OCI-LY3 (cell line): ENCODE measurements around the gene RAB25.
A peak's percentile ranks its signal among the peaks of the same experiment; 100 is the strongest.

Source experiments
- H2AFZ ChIP-seq: fragments of 200-600, 300-600 bp; shearing (Covaris generic); 2 replicates; pipeline ENCODE4 v1.6.0; 2014; ENCODE audit warnings: antibody characterized with exemption, low read depth, low read length
- H3K27ac ChIP-seq: fragments of 200-600, 300-600 bp; sonication (generic); 2 replicates; pipeline ENCODE4 v1.5.1; 2014; ENCODE audit warnings: mild to moderate bottlenecking, low read length, moderate library complexity, mixed read lengths
- H3K27me3 ChIP-seq: fragments of 200-600, 300-600 bp; sonication (generic); 2 replicates; pipeline ENCODE4 v1.6.1; 2014; ENCODE audit warnings: low read depth, low read length, mixed read lengths
- H3K36me3 ChIP-seq: fragments of 200-600, 300-600 bp; sonication (generic); replicated peaks from 2 replicates; pipeline ENCODE3; 2014; ENCODE audit warnings: low read depth, low read length, mixed read lengths
- H3K4me1 ChIP-seq: fragments of 300-600, 200-600 bp; sonication (generic); 2 replicates; pipeline ENCODE4 v1.6.1; 2014; ENCODE audit warnings: low read length, mixed read lengths
- H3K4me2 ChIP-seq: fragments of 200-600, 300-600 bp; sonication (generic); 2 replicates; pipeline ENCODE4 v1.6.1; 2014; ENCODE audit warnings: low read length, mixed read lengths
- H3K4me3 ChIP-seq: fragments of 300-600, 200-600 bp; sonication (generic); 2 replicates; pipeline ENCODE4 v1.5.1; 2014; ENCODE audit warnings: antibody characterized with exemption, mild to moderate bottlenecking, low read length, moderate library complexity
- H3K79me2 ChIP-seq: fragments of 300-600, 200-600 bp; shearing (Covaris generic); 2 replicates; pipeline ENCODE4 v1.6.1; 2014; ENCODE audit warnings: mild to moderate bottlenecking, low read length, mixed read lengths
- H3K9ac ChIP-seq: fragments of 300-600, 200-600 bp; shearing (Covaris generic); 2 replicates; pipeline ENCODE4 v1.6.0; 2014; ENCODE audit warnings: mild to moderate bottlenecking, low read length, moderate library complexity
- H3K9me3 ChIP-seq: fragments of 200-600, 300-600 bp; shearing (Covaris generic); 2 replicates; pipeline ENCODE4 v1.6.1; 2014; ENCODE audit warnings: low read length, mixed read lengths; ENCODE audit not compliant: insufficient read depth
- H4K20me1 ChIP-seq: fragments of 200-600, 300-600 bp; sonication (generic); 2 replicates; pipeline ENCODE4 v1.6.1; 2016; ENCODE audit warnings: low read length, mixed read lengths; ENCODE audit not compliant: insufficient read depth
- CTCF ChIP-seq: fragments of 200-600, 300-600 bp; sonication (generic); IDR thresholded peaks from 2 replicates; pipeline ENCODE4 v1.5.1; 2014; ENCODE audit warnings: antibody characterized with exemption, low read length, low read depth
- EZH2phosphoT487 ChIP-seq: fragments of 200-600 bp; shearing (Covaris generic); IDR thresholded peaks from 2 replicates; pipeline ENCODE4 v1.6.1; 2018; ENCODE audit warnings: antibody characterized with exemption, mixed run types, low read depth

RAB25 gene

GRCh38 chr1:156055281-156056048 lies 5.5 kb upstream of the RAB25 start:
- no peaks in the 10 kb centered on the region for H3K9me3 ChIP-seq
- peaks cover 12% of the 10 kb centered on the region for H3K4me1 ChIP-seq
- H3K79me2 ChIP-seq: peaks cover 21% of the 10 kb centered on the region
- H3K27me3 ChIP-seq: no peaks in the 10 kb centered on the region
- peak overlapping the region; percentile 89 for H3K4me2 ChIP-seq
- H3K27ac ChIP-seq: peak overlapping the region; percentile 59
- H4K20me1 ChIP-seq: no peaks in the 10 kb centered on the region
- H3K36me3 ChIP-seq: no peaks in the 10 kb centered on the region
- peak overlapping the region; percentile 96 for H3K9ac ChIP-seq
- peak overlapping the region; percentile 86 for H3K4me3 ChIP-seq
- peak overlapping the region; percentile 89 for H2AFZ ChIP-seq
- TF ChIP-seq CTCF (no peak), EZH2phosphoT487 (no peak)

GRCh38 chr1:156056326-156056849 lies 4.6 kb upstream of the RAB25 start:
- Histone ChIP-seq H4K20me1 (no peaks in the 10 kb centered on the region), H3K4me2 (no peak overlapping the region), H3K4me3 (no peak overlapping the region), H3K27ac (no peak overlapping the region), H3K9me3 (no peaks in the 10 kb centered on the region), H3K36me3 (no peaks in the 10 kb centered on the region), H3K4me1 (peaks cover 12% of the 10 kb centered on the region), H3K79me2 (peaks cover 21% of the 10 kb centered on the region), H3K27me3 (no peaks in the 10 kb centered on the region), H2AFZ (no peak overlapping the region), H3K9ac (no peak overlapping the region)
- TF ChIP-seq EZH2phosphoT487 (no peak), CTCF (no peak)

DNA sequence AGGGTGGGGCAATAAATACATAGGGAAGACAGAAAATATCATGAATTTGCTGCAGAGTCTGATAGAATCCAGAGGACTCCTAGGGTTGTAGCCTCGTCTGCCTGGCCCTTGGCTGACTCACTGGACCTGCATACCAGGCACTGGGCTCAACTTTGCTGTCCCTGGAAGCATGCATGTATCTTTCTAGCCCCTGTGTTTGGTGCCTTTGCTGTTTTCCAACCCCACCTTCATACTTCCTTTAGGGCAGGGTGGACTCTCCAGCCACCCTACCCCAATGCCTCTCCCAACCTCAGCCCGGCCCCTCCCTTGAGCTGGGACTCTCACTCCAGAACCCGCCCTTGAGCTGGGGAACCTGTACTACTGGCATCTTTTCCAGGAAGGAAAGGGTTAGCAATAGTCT lies 1.2 kb downstream of the RAB25 start:
- TF ChIP-seq EZH2phosphoT487: no peak
- TF ChIP-seq CTCF: no peak
- no peak overlapping the region for H3K9ac ChIP-seq
- H4K20me1 ChIP-seq: no peaks in the 10 kb centered on the region
- no peak overlapping the region for H3K27ac ChIP-seq
- H3K79me2 ChIP-seq: no peaks in the 10 kb centered on the region
- H3K4me2 ChIP-seq: no peak overlapping the region
- H3K4me1 ChIP-seq: no peaks in the 10 kb centered on the region
- H3K36me3 ChIP-seq: no peaks in the 10 kb centered on the region
- no peaks in the 10 kb centered on the region for H3K9me3 ChIP-seq
- H3K4me3 ChIP-seq: no peak overlapping the region
- no peaks in the 10 kb centered on the region for H3K27me3 ChIP-seq
- H2AFZ ChIP-seq: no peak overlapping the region

DNA sequence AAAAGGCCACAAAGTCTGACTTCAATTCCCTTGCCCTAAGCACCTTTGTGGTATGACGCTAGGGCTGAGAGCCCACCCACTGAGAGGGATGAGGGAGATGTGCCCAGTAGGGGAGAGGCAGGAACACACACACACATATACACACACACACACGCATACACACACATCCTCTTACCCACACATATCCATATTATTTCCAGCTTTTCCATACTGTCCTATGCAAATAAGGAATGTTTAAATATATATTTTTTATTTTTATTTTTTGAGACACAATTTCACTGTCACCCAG lies 3.0 kb downstream of the RAB25 start:
- Histone ChIP-seq H3K27ac (no peak overlapping the region), H3K36me3 (no peaks in the 10 kb centered on the region), H3K4me1 (no peaks in the 10 kb centered on the region), H4K20me1 (no peaks in the 10 kb centered on the region), H3K27me3 (no peaks in the 10 kb centered on the region), H2AFZ (no peak overlapping the region), H3K9me3 (no peaks in the 10 kb centered on the region), H3K79me2 (no peaks in the 10 kb centered on the region), H3K9ac (no peak overlapping the region), H3K4me2 (no peak overlapping the region), H3K4me3 (no peak overlapping the region)
- TF ChIP-seq EZH2phosphoT487 (no peak), CTCF (no peak)
